Measurements from ENCODE around the gene GRM7. TPM values are rescaled to one million over a fixed set of nuclear protein-coding genes. Genes with fewer than 3 reads are reported as not detected.

GRM7 gene
- polyA plus RNA-seq, 1 donor from 2014 or later: 23.8 TPM

- no peak overlapping the region for H3K9ac ChIP-seq (ENCODE audit: low read length)
- H3K9me2 ChIP-seq (ENCODE audit: insufficient read depth, low read length): no peaks in the 10 kb centered on the region
- H4K20me1 ChIP-seq (ENCODE audit: insufficient read depth): no peaks in the 10 kb centered on the region
- no peak overlapping the region for H3K4me2 ChIP-seq (ENCODE audit: low read length)
- no peaks in the 10 kb centered on the region for H3F3A ChIP-seq (ENCODE audit: insufficient read depth, low read length, poor library complexity, severe bottlenecking)
- H3K9me3 ChIP-seq (ENCODE audit: low read length): no peaks in the 10 kb centered on the region
- H3K36me3 ChIP-seq (ENCODE audit: insufficient read depth, low read length): no peaks in the 10 kb centered on the region
- no peak overlapping the region for H2AFZ ChIP-seq (ENCODE audit: low read depth, low read length)
- TF ChIP-seq POLR2AphosphoS5 (IDR thresholded peaks at IDR 0.05) (no peak), RAD21 (conservative IDR thresholded peaks at IDR 0.05) (no peak), CTCF (IDR thresholded peaks at IDR 0.05; ENCODE audit: poor library complexity, severe bottlenecking) (no peak)
- H3K79me2 ChIP-seq (replicated peaks; ENCODE audit: insufficient read depth, low read length): no peaks in the 10 kb centered on the region
- H3K27me3 ChIP-seq (ENCODE audit: insufficient read depth, low read depth, low read length): no peaks in the 10 kb centered on the region
- H3K4me3 ChIP-seq (ENCODE audit: low read length): no peak overlapping the region
- no peak overlapping the region for H3K27ac ChIP-seq (ENCODE audit: low read length)
Measured at GRCh38 chr3:7371693-7372572, 511.0 kb downstream of the GRM7 start.

- no peaks in the 10 kb centered on the region for H3K79me2 ChIP-seq (replicated peaks; ENCODE audit: insufficient read depth, low read length)
- H3F3A ChIP-seq (ENCODE audit: insufficient read depth, low read length, poor library complexity, severe bottlenecking): no peaks in the 10 kb centered on the region
- no peak overlapping the region for H3K9ac ChIP-seq (ENCODE audit: low read length)
- no peak for TF ChIP-seq EP300 (conservative IDR thresholded peaks at IDR 0.05; ENCODE audit: poor library complexity, severe bottlenecking)
- TF ChIP-seq SMC3 (conservative IDR thresholded peaks at IDR 0.05; ENCODE audit: poor library complexity): no peak
- no peak for TF ChIP-seq POLR2AphosphoS5 (IDR thresholded peaks at IDR 0.05)
- no peak for TF ChIP-seq REST (IDR thresholded peaks at IDR 0.05; ENCODE audit: borderline replicate concordance)
- TF ChIP-seq EZH2 (IDR thresholded peaks at IDR 0.05; ENCODE audit: borderline replicate concordance, insufficient read depth, low read length, poor library complexity, severe bottlenecking): no peak
- no peak for TF ChIP-seq TAF1 (IDR thresholded peaks at IDR 0.05; ENCODE audit: low read depth)
- no peak for TF ChIP-seq MXI1 (conservative IDR thresholded peaks at IDR 0.05; ENCODE audit: poor library complexity, severe bottlenecking)
- TF ChIP-seq CTCF (IDR thresholded peaks at IDR 0.05; ENCODE audit: poor library complexity, severe bottlenecking): no peak
- TF ChIP-seq RAD21 (conservative IDR thresholded peaks at IDR 0.05): no peak
- H4K20me1 ChIP-seq (ENCODE audit: insufficient read depth): no peaks in the 10 kb centered on the region
- H3K9me2 ChIP-seq (ENCODE audit: insufficient read depth, low read length): no peaks in the 10 kb centered on the region
- H3K27me3 ChIP-seq (ENCODE audit: insufficient read depth, low read depth, low read length): no peaks in the 10 kb centered on the region
- H3K27ac ChIP-seq (ENCODE audit: low read length): no peak overlapping the region
- no peaks in the 10 kb centered on the region for H3K9me3 ChIP-seq (ENCODE audit: low read length)
- no peak overlapping the region for H3K4me2 ChIP-seq (ENCODE audit: low read length)
- no peak overlapping the region for H2AFZ ChIP-seq (ENCODE audit: low read depth, low read length)
- no peak overlapping the region for H3K4me3 ChIP-seq (ENCODE audit: low read length)
- H3K36me3 ChIP-seq (ENCODE audit: insufficient read depth, low read length): no peaks in the 10 kb centered on the region
Measured at GRCh38 chr3:7377103-7377502, 516.2 kb downstream of the GRM7 start.
